ENCODE data around the gene SPPL3.
"Not testable (repeated sequence)": the region's sequence is repeated elsewhere in the genome, so short reads cannot be mapped to it uniquely, and the experiment has no call there.

Gene SPPL3

DNA sequence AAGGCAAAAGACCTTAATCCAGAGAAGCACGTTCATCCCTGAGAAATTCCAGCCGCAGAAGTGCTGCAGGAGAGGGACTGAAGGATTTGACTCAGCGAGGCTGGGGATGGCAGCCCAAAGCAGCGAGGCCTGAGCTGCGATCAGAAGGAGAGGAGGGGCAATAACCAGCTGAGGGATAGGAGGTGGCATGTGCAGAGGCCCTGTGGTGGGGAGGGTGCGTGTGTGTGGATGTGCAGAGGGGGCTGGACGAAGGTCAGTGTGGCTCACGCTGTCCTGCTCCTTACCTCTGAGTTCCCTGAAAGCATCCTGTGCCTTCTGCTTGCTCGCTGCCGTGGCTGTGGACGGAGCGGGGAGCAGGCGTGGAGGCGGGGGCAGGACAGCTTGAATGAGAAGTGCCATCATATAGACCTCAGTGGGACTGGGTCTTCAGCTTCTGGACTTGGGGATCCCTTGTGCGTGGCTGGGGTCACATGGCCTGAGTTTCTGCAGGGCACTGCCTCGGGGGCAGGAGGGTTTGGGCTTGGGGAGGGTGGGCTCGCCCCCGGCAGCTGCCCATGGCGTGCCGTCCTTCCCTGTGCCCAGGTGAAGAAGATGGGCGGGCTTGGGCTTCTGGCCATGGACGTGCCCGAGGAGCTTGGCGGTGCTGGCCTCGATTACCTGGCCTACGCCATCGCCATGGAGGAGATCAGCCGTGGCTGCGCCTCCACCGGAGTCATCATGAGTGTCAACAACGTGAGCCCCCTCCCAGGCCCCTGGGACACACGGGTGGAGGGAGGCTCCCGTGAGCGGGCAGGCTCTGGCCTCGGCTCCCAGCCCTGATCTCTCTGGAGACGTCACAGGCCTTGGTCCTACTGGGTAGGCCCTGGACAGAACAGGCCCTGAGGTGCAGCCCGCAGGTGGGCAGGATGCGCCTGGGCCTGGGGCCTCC lies 167.5 kb downstream of the SPPL3 start:
- no peaks in the 10 kb centered on the region for H3K4me1 ChIP-seq
- no peaks in the 10 kb centered on the region for H3K9me3 ChIP-seq
- no peak overlapping the region for H3K4me3 ChIP-seq
- H3K27ac ChIP-seq, result no peak overlapping the region
- H3K27me3 ChIP-seq, result no peaks in the 10 kb centered on the region
- no peak for DNase-seq
- intact Hi-C loops (cut with DNase I; ENCODE audit: low total_unique reads), result no loop called here
- H3K36me3 ChIP-seq, result peaks cover 0 to 49% (median 16%) of the 10 kb centered on the region in 3 donors
- TF ChIP-seq, protein P1, sequence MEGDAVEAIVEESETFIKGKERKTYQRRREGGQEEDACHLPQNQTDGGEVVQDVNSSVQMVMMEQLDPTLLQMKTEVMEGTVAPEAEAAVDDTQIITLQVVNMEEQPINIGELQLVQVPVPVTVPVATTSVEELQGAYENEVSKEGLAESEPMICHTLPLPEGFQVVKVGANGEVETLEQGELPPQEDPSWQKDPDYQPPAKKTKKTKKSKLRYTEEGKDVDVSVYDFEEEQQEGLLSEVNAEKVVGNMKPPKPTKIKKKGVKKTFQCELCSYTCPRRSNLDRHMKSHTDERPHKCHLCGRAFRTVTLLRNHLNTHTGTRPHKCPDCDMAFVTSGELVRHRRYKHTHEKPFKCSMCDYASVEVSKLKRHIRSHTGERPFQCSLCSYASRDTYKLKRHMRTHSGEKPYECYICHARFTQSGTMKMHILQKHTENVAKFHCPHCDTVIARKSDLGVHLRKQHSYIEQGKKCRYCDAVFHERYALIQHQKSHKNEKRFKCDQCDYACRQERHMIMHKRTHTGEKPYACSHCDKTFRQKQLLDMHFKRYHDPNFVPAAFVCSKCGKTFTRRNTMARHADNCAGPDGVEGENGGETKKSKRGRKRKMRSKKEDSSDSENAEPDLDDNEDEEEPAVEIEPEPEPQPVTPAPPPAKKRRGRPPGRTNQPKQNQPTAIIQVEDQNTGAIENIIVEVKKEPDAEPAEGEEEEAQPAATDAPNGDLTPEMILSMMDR (IDR thresholded peaks at IDR 0.05), result no peak

DNA sequence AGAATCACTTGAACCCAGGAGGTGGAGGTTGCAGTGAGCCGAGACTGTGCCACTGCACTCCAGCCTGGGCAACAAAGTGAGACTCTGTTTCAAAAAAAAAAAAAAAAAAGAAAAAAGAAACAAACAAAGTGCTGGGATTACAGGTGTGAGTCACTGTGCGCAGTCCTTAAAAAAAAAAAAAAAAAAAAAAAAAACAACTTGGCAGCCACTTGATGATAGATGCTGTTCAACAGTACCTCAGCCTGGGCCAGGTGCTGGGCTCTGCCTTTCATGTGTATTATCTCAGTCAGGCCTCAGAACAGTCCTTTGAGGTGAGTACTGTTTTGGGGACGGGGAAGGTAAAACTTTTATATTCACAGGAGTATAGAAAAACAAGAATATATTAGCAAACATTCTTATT lies 169.0 kb downstream of the SPPL3 start:
- intact Hi-C loops (cut with DNase I; ENCODE audit: low total_unique reads), result no loop called here
- H3K36me3 ChIP-seq, result peaks cover 0 to 60% (median 16%) of the 10 kb centered on the region in 3 donors
- no peak overlapping the region for H3K4me3 ChIP-seq
- TF ChIP-seq, protein P1 (IDR thresholded peaks at IDR 0.05), result no peak
- H3K27me3 ChIP-seq, result no peaks in the 10 kb centered on the region
- H3K9me3 ChIP-seq, result no peaks in the 10 kb centered on the region
- H3K27ac ChIP-seq, result no peak overlapping the region
- no peak for DNase-seq
- no peaks in the 10 kb centered on the region for H3K4me1 ChIP-seq

DNA sequence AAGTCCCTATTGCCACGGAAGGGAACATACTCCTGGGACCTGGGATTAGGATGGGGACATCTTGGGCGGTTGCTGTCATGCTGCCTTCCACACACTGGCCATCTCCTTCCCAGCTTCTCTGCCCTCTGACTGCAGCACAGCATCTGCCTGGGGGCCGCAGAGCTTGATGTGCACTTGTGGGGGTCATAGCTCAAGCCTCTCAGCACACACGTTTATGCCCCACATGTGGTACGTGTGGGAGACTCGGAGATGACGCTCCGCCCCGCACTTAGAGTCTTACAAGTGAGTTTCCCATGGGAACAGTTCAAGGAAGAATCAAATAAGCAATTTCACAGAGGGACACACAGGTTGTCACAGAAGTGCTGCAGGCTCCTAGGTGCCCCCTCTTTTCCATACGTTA lies 169.9 kb downstream of the SPPL3 start:
- no peak for DNase-seq
- H3K4me1 ChIP-seq, result no peaks in the 10 kb centered on the region
- no peak overlapping the region for H3K4me3 ChIP-seq
- H3K9me3 ChIP-seq, result no peaks in the 10 kb centered on the region
- peaks cover 0 to 62% (median 14%) of the 10 kb centered on the region in 3 donors for H3K36me3 ChIP-seq
- no peak overlapping the region for H3K27ac ChIP-seq
- no peaks in the 10 kb centered on the region for H3K27me3 ChIP-seq
- intact Hi-C loops (cut with DNase I; ENCODE audit: low total_unique reads), result no loop called here
- TF ChIP-seq, protein P1 (IDR thresholded peaks at IDR 0.05), result no peak

DNA sequence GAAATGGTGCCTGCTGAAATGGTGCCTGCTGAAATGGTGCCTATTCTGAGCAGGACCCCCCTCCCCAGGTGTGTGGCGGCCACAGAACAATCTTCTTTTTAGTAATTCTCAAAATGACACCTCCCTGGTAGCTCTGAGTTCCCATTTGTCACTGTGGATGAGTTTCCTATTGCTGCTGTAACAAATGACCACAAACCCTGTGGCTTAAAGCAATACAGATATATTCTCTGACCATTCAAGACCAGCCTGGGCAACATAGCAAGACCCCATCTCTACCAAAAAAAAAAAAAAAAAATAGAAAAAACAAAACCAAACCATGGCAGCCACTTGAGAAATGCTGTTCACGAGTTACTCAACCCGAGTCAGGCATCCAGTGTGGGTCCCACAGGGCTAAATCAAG lies 170.6 kb downstream of the SPPL3 start:
- H3K27ac ChIP-seq, result no peak overlapping the region
- intact Hi-C loops (cut with DNase I; ENCODE audit: low total_unique reads), result no loop called here
- no peak for DNase-seq
- peaks cover 0 to 61% (median 8%) of the 10 kb centered on the region in 3 donors for H3K36me3 ChIP-seq
- H3K4me1 ChIP-seq, result no peaks in the 10 kb centered on the region
- no peaks in the 10 kb centered on the region for H3K27me3 ChIP-seq
- no peak overlapping the region for H3K4me3 ChIP-seq
- TF ChIP-seq, protein P1 (IDR thresholded peaks at IDR 0.05), result no peak
- no peaks in the 10 kb centered on the region for H3K9me3 ChIP-seq

DNA sequence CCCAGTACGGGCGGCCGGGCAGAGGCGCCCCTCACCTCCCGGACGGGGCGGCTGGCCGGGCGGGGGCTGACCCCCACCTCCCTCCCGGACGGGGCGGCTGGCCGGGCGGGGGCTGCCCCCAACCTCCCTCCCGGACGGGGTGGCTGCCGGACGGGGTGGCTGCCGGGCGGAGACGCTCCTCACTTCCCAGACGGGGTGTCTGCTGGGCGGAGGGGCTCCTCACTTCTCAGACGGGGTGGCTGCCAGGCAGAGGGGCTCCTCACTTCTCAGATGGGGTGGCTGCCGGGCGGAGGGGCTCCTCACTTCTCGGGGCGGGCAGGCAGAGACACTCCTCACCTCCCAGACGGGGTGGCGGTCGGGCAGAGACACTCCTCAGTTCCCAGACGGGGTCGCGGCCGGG lies 172.0 kb downstream of the SPPL3 start:
- H3K27me3 ChIP-seq; H3K27ac ChIP-seq; DNase-seq; intact Hi-C loops (cut with DNase I; ENCODE audit: low total_unique reads); H3K4me3 ChIP-seq; H3K9me3 ChIP-seq; H3K4me1 ChIP-seq: not testable (repeated sequence)
- H3K36me3 ChIP-seq, result peaks cover 0 to 57% (median 11%) of the 10 kb centered on the region in 3 donors

DNA sequence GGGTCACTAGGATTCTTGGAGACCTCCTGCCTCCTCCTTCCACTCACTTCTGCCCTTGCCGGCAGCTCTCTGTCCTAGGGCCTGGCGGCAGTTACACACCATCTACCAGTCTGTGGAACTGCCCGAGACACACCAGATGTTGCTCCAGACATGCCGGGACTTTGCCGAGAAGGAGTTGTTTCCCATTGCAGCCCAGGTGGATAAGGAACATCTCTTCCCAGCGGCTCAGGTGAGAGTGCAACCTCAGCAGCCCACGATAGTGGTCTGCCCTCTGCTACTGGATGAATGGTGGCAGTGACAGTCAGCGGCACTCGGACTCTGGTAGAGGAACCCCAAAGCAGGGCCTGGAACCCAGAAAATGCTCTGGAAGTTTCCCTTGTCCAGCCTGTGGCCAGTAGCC lies 177.2 kb downstream of the SPPL3 start:
- Histone ChIP-seq H3K27ac (peak overlapping the region in 1 of 2 donors; percentile 82), H3K9me3 (no peaks in the 10 kb centered on the region), H3K4me3 (no peak overlapping the region), H3K27me3 (no peaks in the 10 kb centered on the region), H3K36me3 (peaks cover 8 to 54% (median 20%) of the 10 kb centered on the region in 3 donors), H3K4me1 (peaks cover 0 to 17% (median 10%) of the 10 kb centered on the region in 4 donors)
- DNase-seq, result no peak
- intact Hi-C loops (cut with DNase I; ENCODE audit: low total_unique reads), result loop anchor here (10.0 kb wide), 1 partner anchor 178 kb away; the partner anchor contains the start of gene SPPL3
- TF ChIP-seq, protein P1 (IDR thresholded peaks at IDR 0.05), result no peak

Data from tibial artery (tissue), 4 donors.